ENCODE results near the gene PPP2R2C.

DNA sequence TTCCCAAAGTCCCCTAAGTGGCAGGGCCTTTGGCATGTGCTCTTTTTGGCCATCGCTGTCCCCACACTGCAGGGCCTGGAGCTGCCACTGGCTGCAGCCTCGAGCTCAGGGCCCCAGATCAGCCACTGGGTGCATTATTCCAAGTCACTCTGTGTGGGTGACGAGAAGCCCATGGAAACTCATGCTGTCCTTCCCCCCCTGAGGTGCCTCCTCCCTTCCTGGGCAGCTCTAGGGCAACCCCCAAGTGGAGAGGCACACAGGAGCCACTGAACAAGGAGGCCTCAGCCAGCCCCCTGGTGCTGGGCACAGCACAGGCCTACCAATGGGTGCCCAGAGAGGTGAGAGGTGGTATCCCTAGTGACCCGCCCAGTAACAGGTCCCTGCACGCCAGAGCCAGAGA is 84.5 kb downstream of the PPP2R2C start:
- TF ChIP-seq, protein P1, sequence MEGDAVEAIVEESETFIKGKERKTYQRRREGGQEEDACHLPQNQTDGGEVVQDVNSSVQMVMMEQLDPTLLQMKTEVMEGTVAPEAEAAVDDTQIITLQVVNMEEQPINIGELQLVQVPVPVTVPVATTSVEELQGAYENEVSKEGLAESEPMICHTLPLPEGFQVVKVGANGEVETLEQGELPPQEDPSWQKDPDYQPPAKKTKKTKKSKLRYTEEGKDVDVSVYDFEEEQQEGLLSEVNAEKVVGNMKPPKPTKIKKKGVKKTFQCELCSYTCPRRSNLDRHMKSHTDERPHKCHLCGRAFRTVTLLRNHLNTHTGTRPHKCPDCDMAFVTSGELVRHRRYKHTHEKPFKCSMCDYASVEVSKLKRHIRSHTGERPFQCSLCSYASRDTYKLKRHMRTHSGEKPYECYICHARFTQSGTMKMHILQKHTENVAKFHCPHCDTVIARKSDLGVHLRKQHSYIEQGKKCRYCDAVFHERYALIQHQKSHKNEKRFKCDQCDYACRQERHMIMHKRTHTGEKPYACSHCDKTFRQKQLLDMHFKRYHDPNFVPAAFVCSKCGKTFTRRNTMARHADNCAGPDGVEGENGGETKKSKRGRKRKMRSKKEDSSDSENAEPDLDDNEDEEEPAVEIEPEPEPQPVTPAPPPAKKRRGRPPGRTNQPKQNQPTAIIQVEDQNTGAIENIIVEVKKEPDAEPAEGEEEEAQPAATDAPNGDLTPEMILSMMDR (IDR thresholded peaks at IDR 0.05; ENCODE audit: low read depth, low read length), result no peak
- TF ChIP-seq POLR2A (IDR thresholded peaks at IDR 0.05; ENCODE audit: extremely low read depth, insufficient read length), result no peak
- TF ChIP-seq, protein P2, sequence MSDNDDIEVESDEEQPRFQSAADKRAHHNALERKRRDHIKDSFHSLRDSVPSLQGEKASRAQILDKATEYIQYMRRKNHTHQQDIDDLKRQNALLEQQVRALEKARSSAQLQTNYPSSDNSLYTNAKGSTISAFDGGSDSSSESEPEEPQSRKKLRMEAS (IDR thresholded peaks at IDR 0.05; ENCODE audit: low read depth, low read length), result no peak

Data from NB4 (cell line).